ENCODE data around the gene KAZALD1.

Gene KAZALD1

DNA sequence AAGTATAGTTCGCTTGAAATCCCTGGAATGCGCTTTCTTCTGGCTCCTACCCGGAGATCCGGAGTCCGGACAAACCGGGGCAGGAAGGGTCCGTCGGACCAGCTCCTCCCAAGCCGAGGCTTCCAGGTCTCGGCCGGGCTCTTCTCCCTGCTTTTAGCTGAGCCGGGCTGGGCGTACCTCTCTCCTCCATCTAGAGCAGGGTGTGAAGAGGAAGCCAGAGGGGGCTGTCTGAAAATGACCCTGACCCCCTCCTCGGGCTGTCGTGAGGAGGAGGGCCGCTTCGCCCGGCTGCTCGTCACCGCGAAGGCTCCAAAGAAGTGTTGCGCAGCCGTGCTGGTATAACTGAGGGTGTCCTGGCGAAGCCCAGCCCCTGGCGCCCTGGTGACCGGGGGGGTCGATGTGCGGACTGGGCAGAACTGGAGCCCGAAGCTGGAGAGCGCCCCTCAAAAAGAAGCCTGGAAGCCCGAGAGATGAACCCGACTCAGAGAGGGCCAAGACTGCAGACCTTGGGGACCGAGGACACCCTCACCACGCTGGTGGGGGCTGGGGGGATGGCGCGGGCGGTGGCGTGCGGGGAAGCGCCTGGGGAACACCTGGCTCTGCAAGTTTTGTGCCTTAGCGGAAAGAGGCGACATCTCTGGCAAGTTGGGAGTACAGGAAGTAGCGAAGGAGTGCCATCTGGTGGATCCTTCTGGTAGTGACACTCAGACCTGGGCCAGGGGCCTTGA, 5.7 kb downstream of the KAZALD1 start:
- peak; percentile 83 for DNase-seq

DNA sequence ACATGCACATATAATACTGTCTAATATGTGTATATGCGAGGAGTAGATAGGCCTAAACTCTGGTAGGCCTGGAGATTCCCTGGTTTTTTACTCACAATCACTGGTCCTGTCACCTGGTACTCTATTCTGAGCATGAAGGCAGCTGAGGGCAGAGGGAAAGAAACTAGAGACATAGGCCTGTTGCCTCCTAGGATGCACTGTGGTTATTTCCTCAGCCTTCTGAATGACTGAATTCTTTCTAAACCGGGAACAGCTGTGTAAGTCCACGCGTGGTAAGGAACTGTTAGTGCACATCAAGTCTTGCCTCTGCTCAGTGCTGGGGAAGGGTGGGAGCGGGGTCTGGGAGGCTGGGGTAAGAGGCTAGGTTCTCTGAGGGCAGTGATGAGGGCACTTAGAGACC, 7.7 kb downstream of the KAZALD1 start:
- no peak for DNase-seq

DNA sequence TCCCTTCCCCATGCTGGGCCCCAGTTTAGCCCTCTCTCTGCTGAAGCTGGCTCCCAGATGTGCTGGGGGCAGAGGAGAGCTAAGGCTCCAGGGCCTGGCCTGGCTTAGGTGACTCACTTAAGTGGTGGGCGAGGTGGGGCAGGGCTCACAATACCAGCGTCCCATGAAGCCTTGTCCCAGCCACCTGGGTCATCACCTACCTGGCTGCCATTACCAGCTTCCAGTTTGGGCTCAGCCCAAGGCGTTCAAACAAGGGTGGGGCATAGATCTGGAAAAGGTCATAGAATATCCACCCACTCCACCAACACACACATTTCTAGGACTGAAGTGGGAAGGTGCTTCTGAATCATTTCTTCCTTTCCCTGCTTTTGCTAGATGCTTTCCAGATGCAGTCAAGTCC, 8.3 kb downstream of the KAZALD1 start:
- DNase-seq: no peak

DNA sequence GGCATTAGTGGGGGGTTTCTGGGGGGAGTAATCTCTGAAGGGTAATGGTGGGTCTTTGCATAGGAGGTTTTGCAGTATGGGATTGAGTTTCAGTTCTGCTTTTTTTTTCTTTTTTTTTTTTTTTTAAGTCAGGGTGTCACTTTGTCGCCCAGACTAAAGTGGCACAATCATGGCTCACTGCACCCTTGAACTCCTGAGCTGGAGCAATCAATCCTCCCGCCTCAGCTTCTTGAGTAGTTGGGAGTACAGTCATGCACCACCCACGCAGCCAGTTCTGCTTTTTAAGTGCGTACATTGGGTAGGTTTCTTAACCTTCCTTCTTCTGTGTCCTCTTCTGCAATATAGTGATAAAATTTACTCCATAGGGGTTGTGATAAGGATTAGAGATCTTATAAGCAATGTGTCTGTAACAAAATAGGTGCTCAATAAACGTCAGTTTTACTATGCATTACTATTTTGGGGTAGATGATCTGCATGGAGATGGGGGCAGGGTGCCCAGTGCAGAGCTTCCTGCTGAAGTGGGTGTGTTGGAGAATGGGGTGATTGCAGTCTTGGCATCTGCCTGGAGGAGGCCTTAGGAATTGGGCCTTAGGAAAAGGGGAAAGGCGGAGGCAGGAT, 9.6 kb downstream of the KAZALD1 start:
- DNase-seq: peak in 1 of 2 donors; percentile 34

DNA sequence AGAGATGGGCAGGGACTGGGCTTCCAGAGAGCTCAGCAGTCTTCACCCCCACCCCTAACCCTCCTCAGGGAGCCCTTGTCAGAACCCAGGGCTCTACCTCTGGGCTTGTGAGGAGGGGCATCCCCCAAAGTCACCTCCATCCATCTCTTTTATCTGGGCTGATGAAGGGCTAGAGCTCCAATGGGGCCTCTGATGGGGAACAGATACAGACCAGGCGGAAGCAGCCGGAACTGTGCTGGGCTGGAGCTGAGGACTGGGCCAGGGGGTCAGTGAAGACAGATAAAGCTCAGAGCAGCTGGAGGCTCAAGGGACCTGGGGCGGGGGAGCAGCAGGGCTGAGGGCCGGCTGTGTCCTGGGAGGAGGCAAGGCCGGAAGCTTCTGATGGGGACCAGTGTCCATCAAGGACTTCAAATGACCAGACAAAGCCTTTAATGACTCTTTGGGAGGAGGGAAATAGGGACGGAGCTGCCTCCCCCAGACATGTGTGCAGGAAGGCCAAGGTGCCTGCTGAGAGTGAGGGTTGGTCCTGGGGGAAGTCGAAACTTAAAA, 10.2 kb downstream of the KAZALD1 start:
- no peak for DNase-seq

DNA sequence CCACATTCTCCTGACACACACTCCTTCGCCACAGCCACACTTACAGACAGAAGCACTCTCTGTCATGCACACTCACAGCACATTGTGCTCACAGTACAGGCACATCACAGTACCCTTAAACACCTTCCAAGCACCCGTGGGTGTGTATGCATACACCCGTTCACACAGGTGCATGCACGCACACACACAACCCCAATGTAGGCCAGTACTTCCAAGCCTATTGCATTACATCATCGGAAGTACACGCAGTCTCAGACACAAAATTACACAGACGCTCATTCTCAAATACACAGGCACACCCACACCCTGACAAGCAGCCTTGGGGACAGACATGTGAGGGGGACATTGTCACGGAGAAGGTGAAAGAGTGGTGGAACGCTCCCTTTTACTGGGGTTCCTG, 11.1 kb downstream of the KAZALD1 start:
- no peak for DNase-seq

DNA sequence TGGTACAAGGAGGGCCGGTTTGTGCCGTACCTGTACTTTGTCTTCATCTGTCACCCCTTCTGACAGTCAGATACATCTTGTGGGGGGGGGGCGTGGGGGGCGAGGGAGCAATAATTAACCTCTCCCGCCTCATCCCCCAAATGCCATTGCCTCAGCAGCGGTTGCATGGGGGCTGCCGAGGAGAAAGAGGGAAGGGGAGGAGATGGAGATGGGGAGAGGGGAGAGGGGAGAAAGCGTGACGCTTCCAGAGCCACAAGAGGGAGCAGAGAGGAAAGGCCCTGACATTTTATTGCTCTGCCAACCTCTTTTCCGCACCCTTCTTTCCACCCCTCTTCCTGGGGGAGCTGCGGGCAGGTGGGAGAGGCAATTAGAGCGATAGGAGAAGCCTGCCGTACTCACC, 11.8 kb downstream of the KAZALD1 start:
- no peak for DNase-seq

DNA sequence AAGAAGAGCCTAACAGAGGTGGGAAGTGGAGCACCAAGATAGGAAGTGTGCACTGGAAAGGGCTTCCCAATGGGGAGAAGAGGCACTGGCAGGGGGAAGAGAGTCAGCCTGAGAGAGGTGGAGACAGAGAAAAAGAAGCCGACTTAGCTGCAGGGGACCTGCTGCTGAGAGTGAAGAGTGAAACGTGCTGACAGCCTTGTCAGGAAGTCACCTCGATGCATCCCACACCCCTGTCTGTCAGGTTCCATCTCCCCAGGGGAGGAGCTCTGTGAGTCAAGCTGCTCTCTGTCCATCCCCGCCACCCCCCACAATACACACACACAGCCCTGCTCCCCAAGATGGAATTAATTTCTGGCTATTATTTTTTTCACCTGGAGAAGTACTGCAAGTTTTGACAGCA, 14.0 kb downstream of the KAZALD1 start:
- DNase-seq: no peak

DNA sequence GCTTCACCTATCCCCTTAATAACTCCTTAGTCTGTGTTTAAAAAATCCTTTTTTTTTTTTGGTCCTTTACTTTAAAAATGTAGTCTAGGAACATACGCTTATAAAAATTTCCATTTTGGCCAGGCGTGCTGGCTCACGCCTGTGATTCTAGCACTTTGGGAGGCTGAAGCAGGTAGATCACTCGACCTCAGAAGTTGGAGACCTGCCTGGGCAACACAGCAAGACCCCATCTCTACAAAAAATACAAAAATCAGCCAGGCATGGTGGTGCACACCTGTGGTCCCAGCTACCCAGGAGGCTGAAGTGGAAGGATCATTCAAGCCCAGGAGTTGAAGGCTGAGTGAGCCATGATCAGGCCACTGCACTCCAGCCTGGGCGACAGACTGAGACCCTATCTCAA, 14.8 kb downstream of the KAZALD1 start:
- DNase-seq: no peak

DNA sequence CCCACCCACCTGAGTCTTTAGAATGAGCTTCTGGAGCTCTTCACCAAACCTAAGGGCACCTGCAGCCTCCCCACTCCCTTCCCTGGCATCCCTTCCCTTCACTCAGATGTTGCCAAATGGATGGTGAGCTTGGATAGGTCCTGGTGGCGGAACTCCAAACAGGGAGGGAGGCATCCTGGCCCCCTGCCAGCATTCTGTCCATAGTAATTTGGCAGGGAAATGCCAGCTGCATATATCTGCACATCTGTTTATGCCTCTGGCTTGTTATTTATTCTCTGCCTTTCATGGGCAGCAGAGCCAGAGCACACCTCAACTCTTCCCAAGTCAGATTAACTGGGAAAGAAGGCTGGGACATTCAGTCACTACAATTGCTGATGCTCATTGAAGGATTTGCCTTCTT, 18.1 kb downstream of the KAZALD1 start:
- no peak for DNase-seq

DNA sequence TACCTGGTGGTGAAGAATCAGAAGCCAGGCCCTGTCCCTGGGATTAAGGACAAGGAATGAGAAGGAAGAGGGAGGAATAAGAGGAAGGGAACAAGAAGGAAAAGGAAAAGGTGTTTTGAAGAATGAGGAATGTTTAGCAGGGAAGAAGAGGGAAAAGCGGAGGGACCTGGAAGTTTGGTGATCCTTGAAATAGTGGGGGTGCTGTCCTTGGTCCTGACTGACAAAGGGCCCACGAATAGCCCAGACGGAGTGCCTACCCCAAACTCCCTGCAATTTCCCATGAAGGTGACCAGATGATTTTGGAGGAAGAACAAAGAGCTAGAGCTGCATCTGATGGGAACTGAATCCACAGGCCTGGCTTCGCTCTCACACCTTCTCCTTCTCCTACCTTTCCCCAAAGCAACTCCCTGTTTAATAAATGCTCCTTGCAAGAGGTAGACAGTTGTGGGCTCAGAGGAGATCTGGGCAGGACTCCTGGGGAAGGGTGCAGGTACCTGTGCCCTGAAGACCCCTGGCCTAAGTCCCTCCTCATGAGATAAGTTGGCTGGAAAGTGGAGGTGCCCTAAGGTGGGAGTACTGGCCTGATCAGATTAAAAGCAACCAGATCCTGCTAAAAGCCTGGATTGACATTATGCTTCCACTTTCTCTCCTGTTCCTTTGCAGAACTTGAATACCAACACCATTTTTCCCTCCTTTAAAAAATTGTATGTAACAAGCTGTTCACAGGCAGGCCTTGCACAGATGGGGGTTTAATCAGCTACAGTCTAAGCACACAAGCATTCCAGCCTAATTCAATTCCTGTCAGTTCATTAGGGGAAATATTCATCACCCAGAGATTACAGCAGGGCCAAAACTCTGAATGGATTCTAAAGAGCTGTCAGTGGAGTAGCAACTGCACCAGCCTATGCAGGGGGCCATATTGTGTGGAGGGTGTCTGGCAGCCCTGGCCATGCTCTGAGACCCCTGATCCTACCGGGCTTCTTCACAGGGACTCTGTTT, 19.4 kb downstream of the KAZALD1 start:
- DNase-seq: no peak

DNA sequence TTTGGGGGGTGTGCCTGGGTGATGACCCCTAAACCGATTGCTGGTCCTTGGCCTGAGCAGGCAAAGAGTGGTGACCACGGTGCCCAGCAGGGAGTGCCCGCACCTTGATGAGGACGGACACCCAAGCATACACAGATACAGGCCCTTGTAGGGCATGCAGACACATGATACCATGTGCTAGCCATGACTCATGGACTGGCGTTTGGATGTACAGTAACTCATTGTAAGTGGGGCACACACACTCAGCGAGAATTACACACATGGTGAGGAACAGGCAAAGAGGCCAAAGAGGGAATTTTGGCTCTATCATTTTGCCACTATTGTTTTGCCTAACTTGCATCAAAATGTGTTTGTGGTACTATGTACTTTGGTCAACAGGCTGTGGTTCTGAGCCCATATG, 24.1 kb downstream of the KAZALD1 start:
- no peak for DNase-seq

DNA sequence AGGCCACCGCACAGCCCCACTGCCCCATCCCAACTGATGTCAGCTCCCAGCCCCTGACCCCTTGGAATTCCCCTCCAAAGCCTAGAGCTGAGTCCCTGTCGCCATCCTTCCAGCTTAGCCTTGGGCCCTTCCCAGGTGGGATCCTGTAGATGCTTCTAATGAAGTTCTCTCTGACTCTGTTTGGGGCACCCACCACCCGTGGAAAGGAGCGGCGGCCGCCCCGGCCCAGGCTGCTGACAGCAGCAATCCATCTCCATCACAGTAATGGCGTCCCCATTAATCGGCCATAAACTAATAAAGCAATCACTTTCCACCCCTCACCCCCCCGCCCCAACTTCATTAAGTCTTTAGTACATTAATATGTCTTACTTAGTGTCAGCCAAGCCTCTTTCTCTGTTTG, 25.6 kb downstream of the KAZALD1 start:
- no peak for DNase-seq

DNA sequence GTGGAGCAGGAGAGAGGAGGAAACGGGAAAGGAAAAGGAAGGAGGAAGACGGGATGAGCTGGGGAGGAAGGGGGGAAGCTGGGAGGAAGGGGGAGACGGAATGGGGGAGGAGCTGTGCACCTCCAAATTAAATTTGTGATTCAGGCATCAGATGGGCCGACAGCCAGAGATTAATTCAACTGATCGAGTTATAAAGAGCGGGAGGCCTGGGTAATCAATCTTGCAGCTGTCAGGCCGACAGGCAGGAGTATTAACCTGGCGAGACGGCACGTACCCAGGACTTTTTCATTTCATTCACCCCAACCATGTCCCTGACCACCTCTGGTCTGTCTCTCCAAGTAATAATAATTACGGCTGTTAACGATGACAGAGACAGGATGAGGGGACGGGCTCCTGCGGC, 26.2 kb downstream of the KAZALD1 start:
- no peak for DNase-seq

DNA sequence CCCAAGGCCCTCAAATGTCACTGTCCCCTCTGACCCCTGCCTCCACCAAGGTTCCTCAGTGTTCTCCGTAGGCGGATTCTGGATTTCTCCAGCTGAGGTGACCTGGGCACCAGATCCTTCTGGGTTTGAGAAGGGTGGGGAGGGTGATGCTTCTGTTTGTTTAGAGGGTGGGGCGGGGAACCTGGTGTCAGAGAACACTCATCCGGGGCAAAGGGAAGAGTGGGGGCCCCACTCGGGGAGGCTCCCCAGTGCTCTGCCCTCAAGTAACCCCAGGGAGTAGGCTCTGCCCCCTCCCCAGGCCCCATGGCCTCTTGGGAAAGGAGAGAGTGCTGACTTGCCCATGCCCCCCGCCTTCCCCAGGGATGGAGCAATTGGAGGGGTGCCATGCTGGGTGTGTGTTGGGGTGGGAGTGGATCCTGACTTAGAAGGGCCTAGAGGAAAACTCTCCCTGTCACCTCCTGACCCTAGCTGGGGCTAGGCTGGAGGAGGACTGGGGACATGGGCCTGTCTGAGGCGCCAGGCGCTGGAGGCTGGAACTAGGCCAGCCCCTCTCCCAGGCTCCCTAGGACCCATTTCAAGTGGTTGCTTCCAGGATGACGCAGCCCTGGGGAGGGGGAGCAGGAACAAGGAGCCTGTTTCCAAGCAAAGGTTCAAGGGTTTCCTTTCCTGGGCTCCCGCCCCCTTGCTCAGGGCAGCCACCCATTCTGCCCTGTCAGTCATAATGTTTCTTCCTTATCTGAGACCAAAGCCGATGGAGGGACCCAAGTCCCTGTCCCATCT, 27.9 kb downstream of the KAZALD1 start:
- no peak for DNase-seq

DNA sequence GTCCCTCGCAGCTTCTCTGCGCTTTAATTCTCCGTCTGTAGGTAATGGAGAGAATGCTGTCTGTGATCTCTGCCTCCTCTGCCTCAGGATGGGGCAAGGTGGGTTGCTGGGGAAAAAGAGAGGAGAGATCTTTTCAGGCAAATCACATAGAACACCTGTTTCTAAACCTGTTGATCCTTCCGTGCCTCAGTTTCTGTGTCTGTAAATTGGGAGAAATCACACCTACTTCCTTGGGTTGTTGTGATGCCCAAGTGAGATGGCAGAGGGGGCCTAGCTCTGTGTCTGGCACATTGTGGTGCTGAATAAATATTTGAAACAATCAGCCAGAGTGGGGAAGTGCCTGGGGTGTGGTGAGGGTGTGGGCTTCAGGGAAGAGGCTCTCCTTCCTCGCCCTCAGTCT, 28.8 kb downstream of the KAZALD1 start:
- no peak for DNase-seq

DNA sequence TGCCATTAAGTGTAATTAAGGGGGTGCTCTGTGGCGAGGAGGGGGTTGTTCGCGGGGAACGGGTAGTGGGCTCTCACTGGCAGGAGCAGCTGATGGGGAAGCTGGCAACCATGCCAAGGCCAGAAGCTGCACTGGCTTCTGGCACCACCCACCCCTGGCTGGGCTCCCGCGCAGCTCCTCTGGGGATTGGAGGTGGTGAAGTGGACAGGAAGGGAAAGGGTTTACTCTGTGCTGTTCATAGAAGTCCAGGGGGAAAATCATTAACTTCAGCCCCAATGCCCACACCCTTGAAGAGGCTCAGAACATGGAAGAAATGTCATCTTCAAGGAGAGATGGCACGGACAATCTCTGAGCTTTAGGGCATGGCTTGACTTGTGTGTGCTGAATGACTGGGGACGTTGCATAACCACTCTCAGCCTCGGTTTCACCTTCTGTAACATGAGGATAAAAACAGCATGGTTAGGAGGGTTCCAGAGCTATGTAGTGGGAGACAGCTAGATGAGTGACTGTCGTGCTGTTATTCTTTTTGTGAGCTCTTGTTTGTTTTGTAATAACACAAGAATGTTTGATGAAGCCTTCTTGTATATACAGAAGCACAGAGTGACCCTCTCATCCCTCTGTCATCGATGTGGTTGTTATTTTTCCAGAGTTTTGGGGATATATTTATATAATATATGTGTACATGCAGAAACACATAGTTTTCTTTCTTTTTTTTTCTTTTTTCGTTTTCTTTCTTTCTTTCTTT, 29.9 kb downstream of the KAZALD1 start:
- DNase-seq: no peak

DNA sequence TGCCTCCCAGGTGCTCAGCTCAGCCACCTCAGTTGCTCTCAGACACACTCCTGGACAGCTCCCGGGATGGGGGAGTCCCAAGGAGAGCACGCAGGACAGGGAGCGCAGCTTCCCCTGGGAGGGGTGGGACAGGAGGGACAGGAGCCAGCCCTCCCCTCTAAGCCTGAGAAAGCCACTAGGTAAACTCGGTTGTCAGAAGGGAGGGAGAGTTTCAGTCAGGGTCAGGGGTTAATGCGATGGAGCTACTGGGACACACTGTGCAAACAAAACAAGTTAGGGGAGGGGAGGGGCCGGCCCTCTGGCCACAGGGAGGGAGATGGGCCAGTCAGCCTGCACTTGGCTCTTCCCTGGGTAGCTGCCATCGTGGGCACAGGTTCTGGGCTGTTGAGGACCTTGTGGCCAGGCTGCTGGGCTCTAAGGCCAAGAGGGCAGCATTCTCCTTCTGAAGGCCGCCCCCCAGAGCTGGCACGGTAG, 31.1 kb downstream of the KAZALD1 start:
- no peak for DNase-seq

DNA sequence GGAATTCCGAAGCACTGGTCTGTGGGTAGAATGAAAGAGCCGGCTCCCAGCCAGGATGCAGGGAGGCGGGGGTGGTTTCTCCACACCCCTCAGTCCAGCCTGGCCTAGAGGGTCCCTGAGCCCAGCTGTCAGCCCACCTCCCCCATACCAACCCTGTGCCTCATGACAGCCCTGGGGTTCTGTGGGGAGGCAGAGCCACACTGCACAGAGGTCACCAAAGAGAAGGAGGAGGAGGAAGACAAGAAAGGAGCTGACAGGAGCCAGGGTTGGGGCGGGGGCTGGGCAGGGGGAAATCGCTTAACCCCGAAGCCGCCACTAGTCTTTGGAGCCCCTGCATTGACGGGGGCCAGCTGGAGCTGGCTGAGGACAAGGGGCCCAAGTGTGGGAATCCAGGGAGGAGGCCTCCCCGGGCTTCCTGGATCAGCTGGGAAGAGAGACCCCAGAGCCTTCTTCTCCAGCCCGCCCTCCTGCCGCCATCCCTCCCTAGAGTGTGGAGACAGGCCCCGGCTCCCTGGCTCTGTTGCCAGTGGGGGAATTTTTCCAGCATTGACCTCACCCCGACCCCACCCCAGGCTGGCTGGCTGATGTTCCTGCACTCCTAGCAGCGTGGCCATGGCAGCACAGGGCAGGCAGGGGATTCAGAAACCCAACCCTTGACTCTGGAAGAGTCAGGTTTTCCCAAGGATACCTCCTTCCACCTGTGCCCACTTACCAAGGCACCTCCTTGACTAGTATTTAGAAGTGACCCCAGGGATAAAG, 32.5 kb downstream of the KAZALD1 start:
- no peak for DNase-seq

DNA sequence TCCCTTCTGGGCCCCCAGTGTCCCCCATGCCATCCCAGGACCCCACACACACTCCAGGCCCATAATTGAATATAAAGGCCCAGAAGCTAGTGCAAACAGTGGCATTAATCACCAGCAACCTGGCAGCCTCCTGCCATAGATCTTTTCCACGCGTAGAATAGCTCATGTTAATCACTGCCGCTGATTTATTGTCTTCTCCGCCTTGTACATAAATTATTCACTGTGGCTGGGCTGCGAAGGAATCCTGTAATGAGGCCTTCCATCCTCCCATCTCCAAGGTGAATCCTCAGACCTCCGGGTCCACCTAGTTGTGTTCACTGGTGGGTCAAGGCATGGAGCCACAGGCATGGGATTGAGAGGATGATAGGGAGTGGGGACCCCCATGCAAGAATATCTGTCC, 33.2 kb downstream of the KAZALD1 start:
- DNase-seq: no peak

Data from stimulated activated CD4-positive, alpha-beta T cell treated with anti-CD3 and anti-CD28 coated beads, Interleukin-2, amount 100 ng/mL, for 48 hours (primary cell).